ENCODE results near the gene KRT76. TPM values are rescaled to one million over a fixed set of nuclear protein-coding genes. Genes with fewer than 3 reads are reported as not detected.

The KRT76 gene
- total and polyA plus RNA-seq, 2 donors (not counting 1 experiment from before 2014, with no cell fraction given), result not detected

GRCh38 chr12:52766351-52767019 is 10.7 kb downstream of the KRT76 start:
- Histone ChIP-seq H3K9me3 (ENCODE audit: control extremely low read depth in 1 of 3, control insufficient read depth in 2 of 3, insufficient read depth in 1 of 3, low read length in 2 of 3) (peaks cover 0 to 8% (median 4%) of the 10 kb centered on the region in 3 donors), H3K36me3 (replicated peaks in 1 of 2; ENCODE audit: control extremely low read depth in 1 of 2, control insufficient read depth in 1 of 2, extremely low read depth in 1 of 2, insufficient read depth in 2 of 2, low read length in 1 of 2) (no peaks in the 10 kb centered on the region), H3K27me3 (replicated peaks in 1 of 4; ENCODE audit: control extremely low read depth in 1 of 4, control insufficient read depth in 3 of 4, insufficient read depth in 4 of 4, low read length in 3 of 4) (peaks cover 0 to 11% (median 0%) of the 10 kb centered on the region in 4 experiments), H2AFZ (ENCODE audit: insufficient read depth, low read depth, low read length, poor library complexity, severe bottlenecking) (no peak overlapping the region), H3K27ac (ENCODE audit: low read length in 2 of 2) (no peak overlapping the region), H3K4me3 (ENCODE audit: control extremely low read depth in 1 of 5, extremely low read depth in 1 of 5, insufficient read depth in 1 of 5, low read depth in 2 of 5, low read length in 4 of 5) (no peak overlapping the region), H3K79me2 (ENCODE audit: control insufficient read depth, insufficient read depth, low read length) (no peaks in the 10 kb centered on the region), H3K9ac (ENCODE audit: low read length) (no peak overlapping the region), H4K20me1 (ENCODE audit: control insufficient read depth, insufficient read depth, low read length, poor library complexity, severe bottlenecking) (no peaks in the 10 kb centered on the region), H3K4me1 (ENCODE audit: control insufficient read depth in 2 of 2, insufficient read depth in 2 of 2, low read length in 2 of 2) (no peaks in the 10 kb centered on the region), H3K4me2 (replicated peaks; ENCODE audit: low read depth, low read length, poor library complexity, severe bottlenecking) (no peak overlapping the region)
- Mint-ChIP-seq H3K27me3 (peaks cover 20% of the 10 kb centered on the region), H3K9me3 (ENCODE audit: insufficient read depth) (no peaks in the 10 kb centered on the region), H3K4me1 (no peaks in the 10 kb centered on the region), H3K4me3 (no peak overlapping the region), H3K27ac (no peak overlapping the region)
- TF ChIP-seq EZH2 (IDR thresholded peaks at IDR 0.05; ENCODE audit: borderline replicate concordance, insufficient read depth, low read depth, low read length, poor library complexity, severe bottlenecking) (no peak), CTCF (IDR thresholded peaks at IDR 0.05) (no peak)
- ATAC-seq (ENCODE audit: low read depth) (no peak), DNase-seq (no peak)
- WGBS (ENCODE audit: insufficient coverage), result 93% methylated on average over 5 of the region's 5 CpGs
- ChIA-PET POLR2A (no interaction called here), CTCF (no interaction called here)
- intact Hi-C loops (cut with micrococcal nuclease), result no loop called here

- peaks cover 14% of the 10 kb centered on the region for H3K27me3 Mint-ChIP-seq
- ATAC-seq (ENCODE audit: low read depth) (no peak), DNase-seq (no peak)
- Histone ChIP-seq H3K27me3 (replicated peaks in 1 of 4; ENCODE audit: control extremely low read depth in 1 of 4, control insufficient read depth in 3 of 4, insufficient read depth in 4 of 4, low read length in 3 of 4) (peaks cover 0 to 11% (median 0%) of the 10 kb centered on the region in 4 experiments), H3K9me3 (ENCODE audit: control extremely low read depth in 1 of 3, control insufficient read depth in 2 of 3, insufficient read depth in 1 of 3, low read length in 2 of 3) (peaks cover 0 to 9% (median 4%) of the 10 kb centered on the region in 3 donors), H3K9ac (ENCODE audit: low read length) (no peak overlapping the region), H3K79me2 (ENCODE audit: control insufficient read depth, insufficient read depth, low read length) (no peaks in the 10 kb centered on the region), H4K20me1 (ENCODE audit: control insufficient read depth, insufficient read depth, low read length, poor library complexity, severe bottlenecking) (no peaks in the 10 kb centered on the region), H3K4me1 (ENCODE audit: control insufficient read depth in 2 of 2, insufficient read depth in 2 of 2, low read length in 2 of 2) (no peaks in the 10 kb centered on the region), H3K36me3 (replicated peaks in 1 of 2; ENCODE audit: control extremely low read depth in 1 of 2, control insufficient read depth in 1 of 2, extremely low read depth in 1 of 2, insufficient read depth in 2 of 2, low read length in 1 of 2) (no peaks in the 10 kb centered on the region), H3K4me3 (ENCODE audit: control extremely low read depth in 1 of 5, extremely low read depth in 1 of 5, insufficient read depth in 1 of 5, low read depth in 2 of 5, low read length in 4 of 5) (no peak overlapping the region), H3K27ac (ENCODE audit: low read length in 2 of 2) (no peak overlapping the region), H2AFZ (ENCODE audit: insufficient read depth, low read depth, low read length, poor library complexity, severe bottlenecking) (no peak overlapping the region), H3K4me2 (replicated peaks; ENCODE audit: low read depth, low read length, poor library complexity, severe bottlenecking) (no peak overlapping the region)
- intact Hi-C loops (cut with micrococcal nuclease), result no loop called here
- 40% methylated on average over 1 of the region's 1 CpG for WGBS (ENCODE audit: insufficient coverage)
- no peak overlapping the region for H3K4me3 Mint-ChIP-seq
- CTCF ChIA-PET, result no interaction called here
- POLR2A ChIA-PET, result no interaction called here
- no peaks in the 10 kb centered on the region for H3K9me3 Mint-ChIP-seq (ENCODE audit: insufficient read depth)
- TF ChIP-seq CTCF (IDR thresholded peaks at IDR 0.05) (no peak), EZH2 (IDR thresholded peaks at IDR 0.05; ENCODE audit: borderline replicate concordance, insufficient read depth, low read depth, low read length, poor library complexity, severe bottlenecking) (no peak)
- H3K27ac Mint-ChIP-seq, result no peak overlapping the region
- H3K4me1 Mint-ChIP-seq, result no peaks in the 10 kb centered on the region
Observed at GRCh38 chr12:52765702-52766101, 11.4 kb downstream of the KRT76 start.
